A673 (cell line): ENCODE results near the gene ANKRD10. TPM values are rescaled to one million over a fixed set of nuclear protein-coding genes. Genes with fewer than 3 reads are reported as not detected.

Source experiments
- BruUV-seq: library from RNA; stranded (reverse); fragments of 400-500 nt; replicated peaks from 2 replicates; lab custom pipeline; 2021; lab: Mats Ljungman, UMichigan
- CTCF ChIA-PET: fragments of 300-600 bp; sonication (Branson Sonifier 250); formaldehyde crosslinking; loops from one replicate; lab custom pipeline; 2022; ENCODE audit warnings: antibody characterized with exemption; lab: Charles Lee
- POLR2A ChIA-PET: fragments of 300-600 bp; sonication (Branson Sonifier 250); formaldehyde crosslinking; loops from one replicate; lab custom pipeline; 2022; ENCODE audit warnings: antibody characterized with exemption; ENCODE audit not compliant: low non-redundant PET; lab: Charles Lee
- DNase-seq: peaks from one replicate; pipeline ENCODE4 v3.0.0-alpha.2; 2015; ENCODE audit warnings: low spot score
- H3K27ac ChIP-seq: fragments of 200-600 bp; sonication (generic); 2 replicates; pipeline ENCODE4 v1.5.1; 2016; ENCODE audit warnings: mixed run types, low read depth, mild to moderate bottlenecking, mixed read lengths, antibody characterized with exemption, low read length; ENCODE audit not compliant: poor library complexity, severe bottlenecking
- H3K27me3 ChIP-seq: fragments of 200-600 bp; sonication (generic); replicated peaks from 2 replicates; pipeline ENCODE4 v1.6.1; 2017; ENCODE audit warnings: mixed run types, low read depth, mild to moderate bottlenecking, mixed read lengths, antibody characterized with exemption, low read length; ENCODE audit not compliant: insufficient read depth, poor library complexity
- H3K36me3 ChIP-seq: fragments of 200-600 bp; sonication (generic); 2 replicates; pipeline ENCODE4 v1.6.1; 2016; ENCODE audit warnings: mixed run types, mild to moderate bottlenecking, mixed read lengths, antibody characterized with exemption, low read length; ENCODE audit not compliant: insufficient read depth, poor library complexity, severe bottlenecking
- H3K4me1 ChIP-seq: fragments of 200-600 bp; sonication (generic); 2 replicates; pipeline ENCODE4 v1.6.1; 2017; ENCODE audit warnings: mixed run types, mild to moderate bottlenecking, mixed read lengths, antibody characterized with exemption, low read length; ENCODE audit not compliant: insufficient read depth, poor library complexity, severe bottlenecking
- H3K4me3 ChIP-seq: fragments of 200-600 bp; sonication (generic); 2 replicates; pipeline ENCODE4 v1.5.1; 2016; ENCODE audit warnings: low read depth, mixed run types, mild to moderate bottlenecking, mixed read lengths, low read length; ENCODE audit not compliant: poor library complexity, severe bottlenecking
- H3K9me3 ChIP-seq: fragments of 200-600 bp; sonication (generic); 2 replicates; pipeline ENCODE4 v1.6.1; 2016; ENCODE audit warnings: mixed run types, low read depth, mild to moderate bottlenecking, mixed read lengths, antibody characterized with exemption, low read length; ENCODE audit not compliant: poor library complexity, severe bottlenecking
- CTCF ChIP-seq: fragments of 300-800, 200-600 bp; sonication (generic); conservative IDR thresholded peaks from 2 replicates; pipeline ENCODE4 v1.5.1; 2017; ENCODE audit warnings: low read depth, mild to moderate bottlenecking, antibody characterized with exemption, low read length, moderate library complexity, mixed read lengths
- EZH2 ChIP-seq: fragments of 200-600 bp; sonication (generic); IDR thresholded peaks from 2 replicates; pipeline ENCODE4 v1.6.1; 2017; ENCODE audit warnings: borderline replicate concordance, low read depth, mild to moderate bottlenecking, mixed read lengths, antibody characterized with exemption, low read length; ENCODE audit not compliant: poor library complexity, severe bottlenecking
- intact Hi-C: fragments of 100-400 bp; cut with micrococcal nuclease; formaldehyde crosslinking; loops from one replicate; pipeline ENCODE4 v1.10.0; 2022; ENCODE audit not compliant: unreplicated experiment
- total RNA-seq: library from RNA; stranded (reverse); gene quantifications from 2 replicates; pipeline ENCODE4 v1.2.3, GENCODE V29; 2021

Gene ANKRD10
- total RNA-seq, 1 experiment from 2014 or later, result 96.2 TPM

GRCh38 chr13:110876609-110877008, 38.3 kb downstream of the ANKRD10 start:
- BruUV-seq, result no TSS peak
- no peak overlapping the region for H3K4me3 ChIP-seq
- ChIA-PET CTCF (interaction anchor here (0.6 kb wide), 1 partner anchor 642 kb away, joined by 4 read pairs; no protein-coding TSS in a partner anchor), POLR2A (no interaction called here)
- H3K4me1 ChIP-seq, result no peaks in the 10 kb centered on the region
- no peaks in the 10 kb centered on the region for H3K27me3 ChIP-seq
- no peaks in the 10 kb centered on the region for H3K36me3 ChIP-seq
- DNase-seq, result no peak
- H3K27ac ChIP-seq, result no peak overlapping the region
- no peaks in the 10 kb centered on the region for H3K9me3 ChIP-seq
- no peak for TF ChIP-seq EZH2
- TF ChIP-seq CTCF, result no peak
- intact Hi-C loops, result no loop called here

GRCh38 chr13:110875241-110875640, 39.6 kb downstream of the ANKRD10 start:
- BruUV-seq, result no TSS peak
- POLR2A ChIA-PET, result no interaction called here
- Histone ChIP-seq H3K36me3 (no peaks in the 10 kb centered on the region), H3K4me1 (no peaks in the 10 kb centered on the region), H3K4me3 (no peak overlapping the region), H3K27me3 (no peaks in the 10 kb centered on the region), H3K9me3 (no peaks in the 10 kb centered on the region), H3K27ac (no peak overlapping the region)
- intact Hi-C loops, result no loop called here
- TF ChIP-seq CTCF (no peak), EZH2 (no peak)
- no peak for DNase-seq
- CTCF ChIA-PET, result no interaction called here

- ChIA-PET CTCF (no interaction called here), POLR2A (no interaction called here)
- no peak for TF ChIP-seq EZH2
- TF ChIP-seq CTCF, result no peak
- H3K27me3 ChIP-seq, result no peaks in the 10 kb centered on the region
- no peaks in the 10 kb centered on the region for H3K4me1 ChIP-seq
- H3K36me3 ChIP-seq, result no peaks in the 10 kb centered on the region
- BruUV-seq, result no TSS peak
- H3K9me3 ChIP-seq, result no peaks in the 10 kb centered on the region
- intact Hi-C loops, result no loop called here
- DNase-seq, result peak; percentile 86
- peak overlapping the region; percentile 43 for H3K4me3 ChIP-seq
- no peak overlapping the region for H3K27ac ChIP-seq
Observed at GRCh38 chr13:110874508-110874960, 40.3 kb downstream of the ANKRD10 start.
